ENCODE measurements around the gene FRMD8. TPM values are rescaled to one million over a fixed set of nuclear protein-coding genes. Genes with fewer than 3 reads are reported as not detected.

The FRMD8 gene
- total and polyA plus RNA-seq, 2 experiments from 2014 or later = 7.0 to 35.4 TPM

GRCh38 chr11:65394125-65394536 lies 7.7 kb downstream of the FRMD8 start:
- Histone ChIP-seq H3K79me2 (replicated peaks; ENCODE audit: insufficient read depth) (no peaks in the 10 kb centered on the region), H3K27ac (ENCODE audit: low read depth) (no peak overlapping the region), H4K20me1 (replicated peaks; ENCODE audit: insufficient read depth) (no peaks in the 10 kb centered on the region), H2AFZ (no peak overlapping the region), H3K36me3 (ENCODE audit: insufficient read depth) (no peaks in the 10 kb centered on the region), H3K4me1 (ENCODE audit: insufficient read depth) (peaks cover 5% of the 10 kb centered on the region; the same call in 1 of the 2 replicates), H3K4me3 (no peak overlapping the region), H3F3A (replicated peaks; ENCODE audit: low read depth) (no peaks in the 10 kb centered on the region), H3K9me2 (ENCODE audit: insufficient read depth) (no peaks in the 10 kb centered on the region), H3K4me2 (no peak overlapping the region), H3K27me3 (ENCODE audit: insufficient read depth) (no peaks in the 10 kb centered on the region)
- ATAC-seq (no peak; the same call in 2 of the 3 replicates), DNase-seq (ENCODE audit: low spot score) (no peak)
- peaks cover 9% of the 10 kb centered on the region for H3K27me3 Mint-ChIP-seq (ENCODE audit: insufficient read depth, low read depth, poor library complexity)
- peaks cover 9% of the 10 kb centered on the region; the same call in 2 of the 3 replicates for H3K36me3 Mint-ChIP-seq (ENCODE audit: low read depth)
- H3K4me3 Mint-ChIP-seq = no peak overlapping the region
- H3K9me3 Mint-ChIP-seq = no peaks in the 10 kb centered on the region
- H3K27ac Mint-ChIP-seq = no peak overlapping the region
- peaks cover 16% of the 10 kb centered on the region for H3K4me1 Mint-ChIP-seq
- no peak for TF ChIP-seq EZH2phosphoT487 (IDR thresholded peaks at IDR 0.05; ENCODE audit: unreplicated experiment)
- no peak for TF ChIP-seq NANOG (IDR thresholded peaks at IDR 0.05; ENCODE audit: borderline replicate concordance)
- no peak for TF ChIP-seq CTCF (conservative IDR thresholded peaks at IDR 0.05; ENCODE audit: low read depth in 2 of 2)
- TF ChIP-seq ZNF331 (CRISPR knock-in tag; IDR thresholded peaks at IDR 0.05; ENCODE audit: low read depth) = no peak
- TF ChIP-seq REST (IDR thresholded peaks at IDR 0.05; ENCODE audit: unreplicated experiment) = no peak

- no peaks in the 10 kb centered on the region for H3K79me2 ChIP-seq (replicated peaks; ENCODE audit: insufficient read depth)
- H3K4me3 ChIP-seq = no peak overlapping the region
- no peak for TF ChIP-seq CREB1 (CRISPR knock-in tag; IDR thresholded peaks at IDR 0.05; ENCODE audit: low read depth)
- Mint-ChIP-seq H3K9me3 (no peaks in the 10 kb centered on the region), H3K27me3 (ENCODE audit: insufficient read depth, low read depth, poor library complexity) (peaks cover 6% of the 10 kb centered on the region), H3K4me3 (no peak overlapping the region), H3K4me1 (peaks cover 6% of the 10 kb centered on the region), H3K27ac (no peak overlapping the region), H3K36me3 (ENCODE audit: low read depth) (peaks cover 9% of the 10 kb centered on the region; the same call in 2 of the 3 replicates)
- H3K4me1 ChIP-seq (ENCODE audit: insufficient read depth) = no peaks in the 10 kb centered on the region
- H3K27ac ChIP-seq (ENCODE audit: low read depth) = no peak overlapping the region
- no peaks in the 10 kb centered on the region for H3K27me3 ChIP-seq (ENCODE audit: insufficient read depth)
- no peaks in the 10 kb centered on the region for H3K9me2 ChIP-seq (ENCODE audit: insufficient read depth)
- no peak for DNase-seq (ENCODE audit: low spot score)
- no peaks in the 10 kb centered on the region for H3F3A ChIP-seq (replicated peaks; ENCODE audit: low read depth)
- no peaks in the 10 kb centered on the region for H3K36me3 ChIP-seq (ENCODE audit: insufficient read depth)
- H4K20me1 ChIP-seq (replicated peaks; ENCODE audit: insufficient read depth) = no peaks in the 10 kb centered on the region
- H2AFZ ChIP-seq = no peak overlapping the region
- H3K4me2 ChIP-seq = no peak overlapping the region
- ATAC-seq = no peak
Measured at GRCh38 chr11:65395961-65396530, 9.6 kb downstream of the FRMD8 start.
